ENCODE measurements around the gene QSOX2.

DNA sequence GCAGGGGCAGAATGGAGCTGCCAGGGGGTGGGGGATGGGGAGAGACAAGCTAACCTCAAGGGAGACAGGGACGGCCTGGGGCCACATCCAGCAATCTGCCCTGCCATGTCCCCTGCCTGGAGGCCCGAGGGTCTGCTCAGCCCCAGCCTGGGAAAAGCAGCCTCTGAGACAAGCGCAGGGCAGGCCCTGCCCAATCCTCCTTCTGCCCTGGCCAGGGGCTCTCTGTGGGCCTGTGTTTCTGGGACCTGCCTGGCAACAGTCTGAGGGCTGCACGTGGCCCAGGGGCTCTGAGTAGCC, 13.9 kb upstream of the QSOX2 start:
- TF ChIP-seq, protein P1, sequence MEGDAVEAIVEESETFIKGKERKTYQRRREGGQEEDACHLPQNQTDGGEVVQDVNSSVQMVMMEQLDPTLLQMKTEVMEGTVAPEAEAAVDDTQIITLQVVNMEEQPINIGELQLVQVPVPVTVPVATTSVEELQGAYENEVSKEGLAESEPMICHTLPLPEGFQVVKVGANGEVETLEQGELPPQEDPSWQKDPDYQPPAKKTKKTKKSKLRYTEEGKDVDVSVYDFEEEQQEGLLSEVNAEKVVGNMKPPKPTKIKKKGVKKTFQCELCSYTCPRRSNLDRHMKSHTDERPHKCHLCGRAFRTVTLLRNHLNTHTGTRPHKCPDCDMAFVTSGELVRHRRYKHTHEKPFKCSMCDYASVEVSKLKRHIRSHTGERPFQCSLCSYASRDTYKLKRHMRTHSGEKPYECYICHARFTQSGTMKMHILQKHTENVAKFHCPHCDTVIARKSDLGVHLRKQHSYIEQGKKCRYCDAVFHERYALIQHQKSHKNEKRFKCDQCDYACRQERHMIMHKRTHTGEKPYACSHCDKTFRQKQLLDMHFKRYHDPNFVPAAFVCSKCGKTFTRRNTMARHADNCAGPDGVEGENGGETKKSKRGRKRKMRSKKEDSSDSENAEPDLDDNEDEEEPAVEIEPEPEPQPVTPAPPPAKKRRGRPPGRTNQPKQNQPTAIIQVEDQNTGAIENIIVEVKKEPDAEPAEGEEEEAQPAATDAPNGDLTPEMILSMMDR (IDR thresholded peaks at IDR 0.05): no peak
- TF ChIP-seq POLR2A (IDR thresholded peaks at IDR 0.05): no peak

Data from upper lobe of left lung (tissue), 4 donors.